ENCODE data around the gene TMPRSS15.
A peak's percentile ranks its signal among the peaks of the same experiment; 100 is the strongest.
"Not testable (repeated sequence)": the region's sequence is repeated elsewhere in the genome, so short reads cannot be mapped to it uniquely, and the experiment has no call there.

Gene TMPRSS15

DNA sequence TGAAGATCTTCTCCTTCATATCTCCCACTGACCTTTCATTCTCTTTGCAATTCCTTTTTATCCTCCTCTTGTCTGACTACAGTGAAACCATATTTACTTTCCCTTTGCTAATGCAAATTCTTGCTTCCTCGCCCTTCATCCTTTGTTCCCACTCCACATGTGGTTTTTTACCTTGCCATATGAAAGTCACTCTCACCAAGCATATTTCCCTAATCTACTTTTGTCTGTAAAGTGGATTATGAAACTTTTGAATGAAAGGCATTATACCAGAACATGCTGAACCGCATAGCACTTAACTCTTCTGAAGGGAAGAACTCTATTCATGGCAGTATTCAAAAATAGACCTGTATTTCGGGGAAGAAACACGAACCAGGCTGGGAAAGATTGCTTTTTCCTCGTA, 8.0 kb upstream of the TMPRSS15 start:
- H3K36me3 ChIP-seq = no peaks in the 10 kb centered on the region
- no peak overlapping the region for H3K27ac ChIP-seq
- H4K20me1 ChIP-seq = no peaks in the 10 kb centered on the region
- H3K4me1 ChIP-seq = no peaks in the 10 kb centered on the region; a peak in 1 of 20 replicates
- no peak overlapping the region for H3K4me3 ChIP-seq
- TF ChIP-seq Cebpa-rat (IDR thresholded peaks at IDR 0.05) = no peak
- peak overlapping the region in 1 of 11 experiments; percentile 4; a peak in 1 of 22 replicates for H3K4me2 ChIP-seq
- no peak overlapping the region for H3K9ac ChIP-seq
- peaks cover 0 to 4% (median 0%) of the 10 kb centered on the region in 11 experiments; a peak in 2 of 22 replicates for H3K9me3 ChIP-seq (replicated peaks in 1 of 11)
- no peaks in the 10 kb centered on the region for H3K27me3 ChIP-seq

DNA sequence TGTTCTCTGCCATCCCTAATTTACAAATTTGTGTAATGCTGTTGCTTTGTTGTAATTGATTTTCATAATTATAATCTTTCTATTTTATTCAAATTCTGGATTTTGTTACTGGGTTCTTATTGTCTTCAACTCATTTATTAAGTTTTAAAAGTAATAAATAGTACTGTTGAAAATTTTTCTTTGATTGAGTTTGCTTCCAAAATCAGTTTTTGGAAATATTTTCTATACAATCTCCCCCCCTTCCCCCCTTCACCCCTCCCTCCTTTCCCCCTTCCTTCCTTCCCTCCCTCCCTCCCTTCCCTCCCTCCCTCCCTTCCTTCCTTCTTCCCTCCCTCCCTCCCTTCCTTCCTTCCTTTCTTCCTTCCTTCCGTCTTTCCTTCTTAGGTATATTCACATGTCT, 6.0 kb upstream of the TMPRSS15 start:
- H4K20me1 ChIP-seq = no peaks in the 10 kb centered on the region
- H3K36me3 ChIP-seq = no peaks in the 10 kb centered on the region
- no peak for TF ChIP-seq Cebpa-rat (IDR thresholded peaks at IDR 0.05)
- no peak overlapping the region for H3K9ac ChIP-seq
- H3K9me3 ChIP-seq (replicated peaks in 1 of 11) = peaks cover 0 to 4% (median 0%) of the 10 kb centered on the region in 11 experiments; a peak in 2 of 22 replicates
- no peak overlapping the region for H3K4me3 ChIP-seq
- H3K27me3 ChIP-seq = no peaks in the 10 kb centered on the region
- H3K4me1 ChIP-seq = no peaks in the 10 kb centered on the region; a peak in 1 of 20 replicates
- H3K27ac ChIP-seq = no peak overlapping the region
- no peak overlapping the region for H3K4me2 ChIP-seq

DNA sequence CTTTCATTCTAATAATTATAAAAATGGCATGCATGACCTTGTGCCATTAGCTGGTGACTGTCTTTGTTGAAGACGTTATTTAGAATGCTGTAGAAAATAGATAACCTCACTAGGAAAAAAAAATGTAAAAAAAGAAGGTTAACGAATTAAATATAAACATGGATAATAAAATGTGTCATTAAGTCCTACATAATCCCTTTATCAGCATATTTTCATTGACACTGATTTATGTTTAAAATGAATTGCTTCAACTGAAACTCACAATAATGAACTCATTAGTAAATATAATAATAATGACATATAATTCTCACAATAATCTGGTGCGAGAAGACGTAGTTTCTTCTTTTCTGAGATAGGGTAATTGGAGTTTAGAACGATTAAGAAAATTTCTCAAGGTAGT, 4.7 kb downstream of the TMPRSS15 start:
- Histone ChIP-seq H3K27me3 (no peaks in the 10 kb centered on the region), H3K4me2 (no peak overlapping the region), H4K20me1 (no peaks in the 10 kb centered on the region), H3K9me3 (replicated peaks in 1 of 11) (peaks cover 0 to 14% (median 9%) of the 10 kb centered on the region in 11 experiments; a peak in 13 of 22 replicates), H3K36me3 (no peaks in the 10 kb centered on the region), H3K4me3 (no peak overlapping the region), H3K9ac (no peak overlapping the region), H3K27ac (no peak overlapping the region), H3K4me1 (no peaks in the 10 kb centered on the region)
- TF ChIP-seq Cebpa-rat (IDR thresholded peaks at IDR 0.05) = no peak

DNA sequence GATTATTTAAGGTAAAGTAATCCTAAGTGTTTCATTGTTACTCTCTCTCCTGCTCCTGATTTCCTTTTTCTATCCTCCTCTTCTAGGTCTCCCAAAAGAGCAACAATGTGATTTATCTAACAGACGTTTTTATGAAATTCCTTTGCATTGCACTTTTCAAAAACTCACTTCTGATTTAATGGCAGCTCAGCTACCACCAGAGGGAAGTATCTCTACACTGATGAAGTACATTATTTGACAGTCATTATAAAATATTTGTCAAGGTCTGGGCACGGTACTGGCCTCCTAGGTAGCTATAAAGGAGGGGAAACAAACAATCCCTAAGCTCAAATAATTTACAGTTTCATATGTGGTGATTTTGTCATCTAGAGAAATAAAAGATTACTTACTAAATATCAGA, 15.6 kb downstream of the TMPRSS15 start:
- Histone ChIP-seq H3K4me2 (no peak overlapping the region), H3K27ac (no peak overlapping the region), H3K4me1 (no peaks in the 10 kb centered on the region), H3K4me3 (no peak overlapping the region), H3K36me3 (peaks cover 0 to 6% (median 0%) of the 10 kb centered on the region in 11 experiments; a peak in 3 of 22 replicates), H3K9me3 (replicated peaks in 1 of 11) (peaks cover 17 to 25% (median 23%) of the 10 kb centered on the region in 11 experiments), H4K20me1 (no peaks in the 10 kb centered on the region), H3K27me3 (no peaks in the 10 kb centered on the region), H3K9ac (no peak overlapping the region)
- TF ChIP-seq Cebpa-rat (IDR thresholded peaks at IDR 0.05) = no peak

DNA sequence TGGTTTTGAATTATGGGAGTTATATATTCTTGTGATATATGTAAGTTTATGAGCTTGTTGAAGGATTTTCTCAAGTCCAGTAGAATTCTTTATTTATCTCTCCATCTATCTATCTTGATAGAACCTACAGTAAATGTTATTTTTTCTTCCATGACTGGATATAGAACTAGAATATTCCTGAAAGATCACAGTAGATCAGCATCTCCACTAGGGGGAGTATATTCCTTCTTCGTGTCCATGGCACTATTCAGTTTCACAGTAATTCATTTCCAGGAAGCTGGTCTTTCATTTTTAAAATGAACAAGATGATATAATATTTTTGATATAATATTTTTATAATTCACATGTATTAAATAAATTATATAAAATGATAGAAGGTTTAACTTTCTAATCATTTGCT, 18.8 kb downstream of the TMPRSS15 start:
- Histone ChIP-seq H3K4me2 (no peak overlapping the region), H3K9ac (no peak overlapping the region), H3K9me3 (replicated peaks in 1 of 11) (no peaks in the 10 kb centered on the region), H3K4me3 (no peak overlapping the region), H3K4me1 (peaks cover 0 to 9% (median 0%) of the 10 kb centered on the region in 10 experiments; a peak in 4 of 20 replicates), H3K36me3 (no peaks in the 10 kb centered on the region), H3K27ac (no peak overlapping the region), H3K27me3 (no peaks in the 10 kb centered on the region), H4K20me1 (no peaks in the 10 kb centered on the region)
- TF ChIP-seq Cebpa-rat (IDR thresholded peaks at IDR 0.05) = no peak

DNA sequence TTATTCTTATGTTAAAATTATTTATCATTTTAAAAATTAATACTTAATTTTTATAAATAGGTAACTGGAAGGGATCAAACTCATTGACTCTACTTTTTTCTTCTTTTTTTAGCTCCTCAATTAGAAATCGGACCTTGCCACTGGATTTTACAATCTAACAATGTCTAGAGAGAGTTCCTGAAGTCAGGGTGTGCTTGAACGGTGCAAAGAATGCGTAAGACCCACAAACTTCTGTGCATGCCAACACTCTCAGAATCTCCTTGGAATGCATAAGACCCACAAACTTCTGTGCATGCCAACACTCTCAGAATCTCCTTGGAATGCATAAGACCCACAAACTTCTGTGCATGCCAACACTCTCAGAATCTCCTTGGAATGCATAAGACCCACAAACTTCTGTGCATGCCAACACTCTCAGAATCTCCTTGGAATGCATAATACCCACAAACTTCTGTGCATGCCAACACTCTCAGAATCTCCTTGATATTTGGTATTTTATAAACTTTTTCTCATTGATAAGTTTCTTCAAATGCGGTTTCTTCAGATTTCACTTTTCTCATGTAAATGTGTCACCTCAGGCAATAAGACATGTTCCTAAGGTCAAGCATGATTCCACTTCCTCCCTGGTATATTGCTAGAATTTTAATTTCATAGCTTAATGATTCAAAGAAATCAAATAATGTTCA, 20.5 kb downstream of the TMPRSS15 start:
- not testable (repeated sequence) for H3K27me3 ChIP-seq; H4K20me1 ChIP-seq; H3K36me3 ChIP-seq; H3K4me3 ChIP-seq; H3K9ac ChIP-seq; H3K4me1 ChIP-seq; H3K27ac ChIP-seq; H3K4me2 ChIP-seq; H3K9me3 ChIP-seq (replicated peaks in 1 of 11)

DNA sequence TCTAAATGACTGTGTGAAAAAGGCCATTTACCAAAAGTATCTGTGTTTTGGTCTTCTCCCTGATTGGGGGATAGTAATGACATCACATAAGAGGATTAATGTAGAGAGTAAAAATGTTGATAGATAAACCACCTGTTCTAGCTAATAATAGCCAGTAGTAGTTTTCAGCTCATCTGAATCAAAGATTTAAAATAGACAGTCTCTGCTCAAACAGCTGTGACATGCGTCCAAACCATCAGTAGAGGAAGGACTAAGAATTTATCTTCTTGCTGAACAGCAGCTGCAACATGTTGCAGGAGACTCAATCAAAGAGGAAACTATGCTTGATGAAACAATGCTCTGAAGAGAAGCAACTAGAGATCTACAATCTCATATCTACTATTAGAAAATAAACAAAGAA, 21.4 kb downstream of the TMPRSS15 start:
- H3K4me1 ChIP-seq = peaks cover 0 to 9% (median 0%) of the 10 kb centered on the region in 10 experiments; a peak in 4 of 20 replicates

DNA sequence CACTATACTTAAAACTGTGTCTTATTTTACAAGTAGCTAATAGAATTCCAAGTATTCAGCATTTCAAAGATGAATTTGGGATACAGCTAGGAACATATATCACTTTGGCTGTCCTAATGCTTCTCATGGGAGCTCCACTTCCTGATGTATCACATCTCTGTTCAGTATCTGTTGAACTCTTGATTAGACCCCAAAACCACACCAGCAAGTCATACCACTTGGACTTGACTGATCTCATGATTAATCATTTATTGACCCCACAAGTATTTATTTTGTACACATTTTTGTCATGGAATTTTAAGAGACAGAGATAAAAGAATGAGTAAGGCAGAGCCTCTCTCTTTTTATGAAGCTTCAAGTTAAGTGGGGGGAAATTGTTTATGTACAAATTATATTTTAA, 30.0 kb downstream of the TMPRSS15 start:
- no peak overlapping the region for H3K4me2 ChIP-seq
- H3K4me3 ChIP-seq = no peak overlapping the region
- no peak overlapping the region for H3K27ac ChIP-seq
- no peaks in the 10 kb centered on the region for H3K27me3 ChIP-seq
- no peaks in the 10 kb centered on the region for H3K9me3 ChIP-seq (replicated peaks in 1 of 11)
- H4K20me1 ChIP-seq = no peaks in the 10 kb centered on the region
- TF ChIP-seq Cebpa-rat (IDR thresholded peaks at IDR 0.05) = no peak
- H3K36me3 ChIP-seq = no peaks in the 10 kb centered on the region
- H3K9ac ChIP-seq = no peak overlapping the region
- H3K4me1 ChIP-seq = peaks cover 0 to 13% (median 0%) of the 10 kb centered on the region in 10 experiments; a peak in 5 of 20 replicates

More for the DNA sequence above, 21.4 kb downstream of the TMPRSS15 start:
- Histone ChIP-seq H3K4me3 (no peak overlapping the region), H3K36me3 (no peaks in the 10 kb centered on the region), H3K27me3 (no peaks in the 10 kb centered on the region), H3K4me2 (peak overlapping the region in 2 of 11 experiments; percentile 1 to 16; a peak in 2 of 22 replicates), H3K27ac (no peak overlapping the region), H3K9me3 (replicated peaks in 1 of 11) (no peaks in the 10 kb centered on the region), H4K20me1 (no peaks in the 10 kb centered on the region), H3K9ac (no peak overlapping the region)
- TF ChIP-seq Cebpa-rat (IDR thresholded peaks at IDR 0.05) = no peak

DNA sequence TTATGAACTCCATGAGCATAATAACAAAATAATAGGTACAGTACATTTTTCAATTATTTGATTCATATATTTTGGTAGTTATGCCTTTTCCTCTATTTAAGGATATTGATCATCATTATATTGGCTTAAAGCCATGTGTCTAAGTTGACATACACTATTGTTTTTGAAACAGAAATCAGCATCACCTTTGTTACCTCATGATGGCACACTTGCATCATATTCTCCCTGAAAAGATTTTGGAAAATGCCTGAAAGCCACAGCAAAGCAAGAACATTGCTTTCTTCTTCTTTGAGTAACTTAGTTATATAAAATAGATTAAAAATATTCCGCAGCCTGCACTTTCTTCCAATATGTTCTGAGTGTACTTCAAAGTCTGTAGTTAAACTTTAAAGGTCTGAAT, 33.3 kb downstream of the TMPRSS15 start:
- Histone ChIP-seq H3K27ac (no peak overlapping the region), H3K4me1 (peaks cover 0 to 24% (median 0%) of the 10 kb centered on the region in 10 experiments; a peak in 5 of 20 replicates), H3K36me3 (no peaks in the 10 kb centered on the region), H3K9me3 (replicated peaks in 1 of 11) (no peaks in the 10 kb centered on the region), H3K4me3 (no peak overlapping the region), H3K9ac (no peak overlapping the region), H3K27me3 (no peaks in the 10 kb centered on the region), H3K4me2 (no peak overlapping the region), H4K20me1 (no peaks in the 10 kb centered on the region)
- TF ChIP-seq Cebpa-rat (IDR thresholded peaks at IDR 0.05) = no peak

DNA sequence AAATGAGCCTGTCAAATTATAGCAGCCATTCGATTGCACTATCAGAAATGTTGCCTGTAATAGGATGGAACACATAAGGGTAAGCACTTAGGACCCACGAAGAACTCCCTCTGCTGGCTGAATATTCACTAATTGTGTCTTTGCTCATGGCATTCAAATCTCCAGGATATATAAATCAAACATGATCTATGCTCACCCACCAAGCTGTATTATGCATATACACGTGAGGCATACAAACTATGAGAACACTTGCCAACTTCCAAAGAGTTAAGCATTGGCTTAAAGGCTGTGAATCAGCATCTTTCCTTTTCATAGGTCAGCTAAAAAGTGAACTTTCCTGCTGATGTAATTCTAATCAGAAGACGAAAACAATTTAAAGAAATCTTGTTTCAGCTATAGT, 34.5 kb downstream of the TMPRSS15 start:
- Histone ChIP-seq H3K27me3 (no peaks in the 10 kb centered on the region), H3K9ac (no peak overlapping the region), H3K27ac (peak overlapping the region in 3 of 11 experiments; percentile 38 to 53 (median 39); a peak in 4 of 22 replicates), H3K9me3 (replicated peaks in 1 of 11) (no peaks in the 10 kb centered on the region), H3K36me3 (no peaks in the 10 kb centered on the region), H3K4me2 (peak overlapping the region in 3 of 11 experiments; percentile 37 to 72 (median 62); a peak in 6 of 22 replicates), H3K4me3 (no peak overlapping the region), H3K4me1 (peaks cover 0 to 24% (median 0%) of the 10 kb centered on the region in 10 experiments; a peak in 5 of 20 replicates), H4K20me1 (no peaks in the 10 kb centered on the region)
- no peak for TF ChIP-seq Cebpa-rat (IDR thresholded peaks at IDR 0.05)

Data from BLaER1 treated with 17β-estradiol and CSF1 and Interleukin-3, amounts not matched to agents 10 nM and 100 nM (cell line).